Measurements from ENCODE around the gene SPINT3. TPM values are rescaled to one million over a fixed set of nuclear protein-coding genes. Genes with fewer than 3 reads are reported as not detected.
"Not testable (repeated sequence)": the region's sequence is repeated elsewhere in the genome, so short reads cannot be mapped to it uniquely, and the experiment has no call there.

The SPINT3 gene
- total RNA-seq, 1 donor from 2014 or later = not detected

GRCh38 chr20:45479822-45480221 is 35.6 kb downstream of the SPINT3 start:
- no peak for DNase-seq (ENCODE audit: low spot score)
- Mint-ChIP-seq H3K9me3 (ENCODE audit: unreplicated experiment) (no peaks in the 10 kb centered on the region), H3K27me3 (ENCODE audit: unreplicated experiment) (peaks cover 3% of the 10 kb centered on the region), H3K36me3 (ENCODE audit: low read depth, unreplicated experiment) (no peaks in the 10 kb centered on the region), H3K4me1 (ENCODE audit: unreplicated experiment) (no peaks in the 10 kb centered on the region), H3K27ac (ENCODE audit: unreplicated experiment) (no peak overlapping the region), H3K4me3 (ENCODE audit: unreplicated experiment) (no peak overlapping the region)
- TF ChIP-seq CTCF (IDR thresholded peaks at IDR 0.05; ENCODE audit: unreplicated experiment) = no peak

GRCh38 chr20:45477530-45478148 is 37.8 kb downstream of the SPINT3 start:
- H3K4me3 Mint-ChIP-seq (ENCODE audit: unreplicated experiment); H3K27ac Mint-ChIP-seq (ENCODE audit: unreplicated experiment): not testable (repeated sequence)

GRCh38 chr20:45472286-45472685 is 43.1 kb downstream of the SPINT3 start:
- not testable (repeated sequence) for H3K27ac Mint-ChIP-seq (ENCODE audit: unreplicated experiment); H3K9me3 Mint-ChIP-seq (ENCODE audit: unreplicated experiment); H3K4me1 Mint-ChIP-seq (ENCODE audit: unreplicated experiment); DNase-seq (ENCODE audit: low spot score); H3K36me3 Mint-ChIP-seq (ENCODE audit: low read depth, unreplicated experiment); H3K4me3 Mint-ChIP-seq (ENCODE audit: unreplicated experiment)
- H3K27me3 Mint-ChIP-seq (ENCODE audit: unreplicated experiment) = peaks cover 13% of the 10 kb centered on the region

More at GRCh38 chr20:45477530-45478148, 37.8 kb downstream of the SPINT3 start:
- not testable (repeated sequence) for H3K9me3 Mint-ChIP-seq (ENCODE audit: unreplicated experiment); H3K36me3 Mint-ChIP-seq (ENCODE audit: low read depth, unreplicated experiment); H3K4me1 Mint-ChIP-seq (ENCODE audit: unreplicated experiment); H3K27me3 Mint-ChIP-seq (ENCODE audit: unreplicated experiment); DNase-seq (ENCODE audit: low spot score)

GRCh38 chr20:45470937-45471336 is 44.5 kb downstream of the SPINT3 start:
- DNase-seq (ENCODE audit: low spot score) = no peak
- Mint-ChIP-seq H3K36me3 (ENCODE audit: low read depth, unreplicated experiment) (no peaks in the 10 kb centered on the region), H3K27ac (ENCODE audit: unreplicated experiment) (peak overlapping the region; percentile 49)

GRCh38 chr20:45470262-45470931 is 45.0 kb downstream of the SPINT3 start:
- Mint-ChIP-seq H3K27ac (ENCODE audit: unreplicated experiment) (no peak overlapping the region), H3K4me1 (ENCODE audit: unreplicated experiment) (peaks cover 5% of the 10 kb centered on the region), H3K27me3 (ENCODE audit: unreplicated experiment) (peaks cover 13% of the 10 kb centered on the region), H3K36me3 (ENCODE audit: low read depth, unreplicated experiment) (no peaks in the 10 kb centered on the region), H3K9me3 (ENCODE audit: unreplicated experiment) (no peaks in the 10 kb centered on the region), H3K4me3 (ENCODE audit: unreplicated experiment) (peak overlapping the region; percentile 76)
- TF ChIP-seq CTCF (IDR thresholded peaks at IDR 0.05; ENCODE audit: unreplicated experiment) = no peak
- peak; percentile 51 for DNase-seq (ENCODE audit: low spot score)

More at GRCh38 chr20:45470937-45471336, 44.5 kb downstream of the SPINT3 start:
- peak overlapping the region; percentile 85 for H3K4me3 Mint-ChIP-seq (ENCODE audit: unreplicated experiment)
- no peak for TF ChIP-seq CTCF (IDR thresholded peaks at IDR 0.05; ENCODE audit: unreplicated experiment)
- H3K4me1 Mint-ChIP-seq (ENCODE audit: unreplicated experiment) = peaks cover 5% of the 10 kb centered on the region
- no peaks in the 10 kb centered on the region for H3K9me3 Mint-ChIP-seq (ENCODE audit: unreplicated experiment)
- H3K27me3 Mint-ChIP-seq (ENCODE audit: unreplicated experiment) = peaks cover 13% of the 10 kb centered on the region
